Caco-2 (cell line): ENCODE measurements around the gene AMER2. TPM values are rescaled to one million over a fixed set of nuclear protein-coding genes. Genes with fewer than 3 reads are reported as not detected.

Experiments
- BruUV-seq: library from RNA; stranded (reverse); fragments of 400-500 nt; replicated peaks from 2 replicates; lab custom pipeline; 2021; lab: Mats Ljungman, UMichigan
- CTCF ChIA-PET: fragments of 300-600 bp; sonication (Branson Sonifier 250); formaldehyde crosslinking; loops from one replicate; lab custom pipeline; 2022; ENCODE audit warnings: antibody characterized with exemption; lab: Charles Lee
- POLR2A ChIA-PET: fragments of 300-600 bp; sonication (Branson Sonifier 250); formaldehyde crosslinking; loops from one replicate; lab custom pipeline; 2022; ENCODE audit warnings: antibody characterized with exemption; lab: Charles Lee
- DNase-seq, 2 experiments: peaks; one replicate each; pipeline versions ENCODE4 v3.0.0 to v3.0.0-alpha.2; 2020 to 2022
- H3K27me3 ChIP-seq: replicated peaks from 2 replicates; pipeline ENCODE4 v1.6.0; 2011; ENCODE audit warnings: low read length; ENCODE audit not compliant: control insufficient read depth, insufficient read depth
- H3K36me3 ChIP-seq: 2 replicates; pipeline ENCODE4 v1.5.1; 2011; ENCODE audit warnings: low read length; ENCODE audit not compliant: control insufficient read depth, insufficient read depth
- H3K4me1 ChIP-seq: fragments of 250-450 bp; sonication (Bioruptor Pico); 2 replicates; pipeline ENCODE4 v1.5.1; 2020; ENCODE audit warnings: mild to moderate bottlenecking
- H3K4me3 ChIP-seq: 2 replicates; pipeline ENCODE4 v1.5.1; 2011; ENCODE audit warnings: low read depth, mild to moderate bottlenecking, control low read depth, low read length
- H3K9me3 ChIP-seq: fragments of 250-450 bp; sonication (Bioruptor Pico); 2 replicates; pipeline ENCODE4 v1.5.1; 2020; ENCODE audit warnings: mild to moderate bottlenecking, moderate library complexity
- H3K27ac Mint-ChIP-seq: one replicate; pipeline ENCODE4 v1.8.0; 2022; ENCODE audit warnings: mixed read lengths; ENCODE audit not compliant: unreplicated experiment
- H3K27me3 Mint-ChIP-seq: one replicate; pipeline ENCODE4 v1.8.0; 2022; ENCODE audit warnings: mixed read lengths; ENCODE audit not compliant: insufficient read depth, unreplicated experiment
- H3K36me3 Mint-ChIP-seq: one replicate; pipeline ENCODE4 v1.8.0; 2022; ENCODE audit warnings: mild to moderate bottlenecking, mixed read lengths; ENCODE audit not compliant: insufficient read depth, unreplicated experiment
- H3K4me1 Mint-ChIP-seq: one replicate; pipeline ENCODE4 v1.8.0; 2022; ENCODE audit warnings: low read depth, mixed read lengths; ENCODE audit not compliant: unreplicated experiment
- H3K4me3 Mint-ChIP-seq: one replicate; pipeline ENCODE4 v1.8.0; 2022; ENCODE audit warnings: mild to moderate bottlenecking, moderate library complexity, mixed read lengths; ENCODE audit not compliant: unreplicated experiment
- H3K9me3 Mint-ChIP-seq: one replicate; pipeline ENCODE4 v1.8.0; 2022; ENCODE audit warnings: mixed read lengths; ENCODE audit not compliant: unreplicated experiment
- CTCF ChIP-seq, 2 experiments: fragments of 200-600 bp in 1 of 2; IDR thresholded peaks; 1 replicate in 1 of 2; 2 replicates in 1 of 2; pipeline versions ENCODE4 v1.5.1 to v1.8.0; 2011 to 2022; ENCODE audit warnings: antibody characterized with exemption in 1 of 2, control low read depth in 1 of 2, inconsistent platforms in 1 of 2, low read depth in 1 of 2, low read length in 1 of 2, mild to moderate bottlenecking in 1 of 2, moderate library complexity in 1 of 2; ENCODE audit not compliant: insufficient read depth in 1 of 2, severe bottlenecking in 1 of 2, unreplicated experiment in 1 of 2
- intact Hi-C: fragments of 100-400 bp; cut with micrococcal nuclease; formaldehyde crosslinking; loops from one replicate; pipeline ENCODE4 v1.10.0; 2022; ENCODE audit not compliant: unreplicated experiment
- total RNA-seq: library from RNA; stranded (reverse); gene quantifications from 2 replicates; pipeline ENCODE4 v1.2.3, GENCODE V29; 2022

The AMER2 gene
- total RNA-seq, 1 experiment from 2014 or later = not detected

GRCh38 chr13:25198647-25199046 is 26.6 kb upstream of the AMER2 start:
- Mint-ChIP-seq H3K9me3 (no peaks in the 10 kb centered on the region), H3K4me3 (no peak overlapping the region), H3K4me1 (no peaks in the 10 kb centered on the region), H3K27me3 (no peaks in the 10 kb centered on the region), H3K27ac (no peak overlapping the region), H3K36me3 (no peaks in the 10 kb centered on the region)
- Histone ChIP-seq H3K36me3 (no peaks in the 10 kb centered on the region), H3K4me1 (no peaks in the 10 kb centered on the region), H3K9me3 (no peaks in the 10 kb centered on the region), H3K27me3 (no peaks in the 10 kb centered on the region; the same call in 1 of the 2 replicates), H3K4me3 (no peak overlapping the region)
- no TSS peak for BruUV-seq
- intact Hi-C loops = no loop called here
- no peak for TF ChIP-seq CTCF (IDR thresholded peaks at IDR 0.05; ENCODE audit: insufficient read depth in 1 of 2, low read depth in 1 of 2, low read length in 1 of 2, severe bottlenecking in 1 of 2, unreplicated experiment in 1 of 2)
- ChIA-PET POLR2A (no interaction called here), CTCF (no interaction called here)
- DNase-seq = no peak

GRCh38 chr13:25196971-25197370 is 24.9 kb upstream of the AMER2 start:
- Mint-ChIP-seq H3K27me3 (peaks cover 3% of the 10 kb centered on the region), H3K27ac (no peak overlapping the region), H3K9me3 (no peaks in the 10 kb centered on the region), H3K4me1 (no peaks in the 10 kb centered on the region), H3K4me3 (no peak overlapping the region), H3K36me3 (no peaks in the 10 kb centered on the region)
- no TSS peak for BruUV-seq
- H3K4me3 ChIP-seq = no peak overlapping the region
- intact Hi-C loops = no loop called here
- H3K36me3 ChIP-seq = no peaks in the 10 kb centered on the region
- H3K9me3 ChIP-seq = no peaks in the 10 kb centered on the region
- no peak for DNase-seq
- no peaks in the 10 kb centered on the region for H3K4me1 ChIP-seq
- POLR2A ChIA-PET = no interaction called here
- no peaks in the 10 kb centered on the region for H3K27me3 ChIP-seq
- TF ChIP-seq CTCF (IDR thresholded peaks at IDR 0.05; ENCODE audit: insufficient read depth in 1 of 2, low read depth in 1 of 2, low read length in 1 of 2, severe bottlenecking in 1 of 2, unreplicated experiment in 1 of 2) = no peak
- CTCF ChIA-PET = no interaction called here

GRCh38 chr13:25192936-25193335 is 20.8 kb upstream of the AMER2 start:
- CTCF ChIA-PET = no interaction called here
- no peaks in the 10 kb centered on the region for H3K4me1 ChIP-seq
- Mint-ChIP-seq H3K27ac (no peak overlapping the region), H3K36me3 (no peaks in the 10 kb centered on the region), H3K4me1 (no peaks in the 10 kb centered on the region), H3K9me3 (no peaks in the 10 kb centered on the region), H3K27me3 (peaks cover 18% of the 10 kb centered on the region), H3K4me3 (no peak overlapping the region)
- no peaks in the 10 kb centered on the region for H3K9me3 ChIP-seq
- no peaks in the 10 kb centered on the region for H3K36me3 ChIP-seq
- DNase-seq = no peak
- BruUV-seq = no TSS peak
- intact Hi-C loops = no loop called here
- POLR2A ChIA-PET = no interaction called here
- TF ChIP-seq CTCF (IDR thresholded peaks at IDR 0.05; ENCODE audit: insufficient read depth in 1 of 2, low read depth in 1 of 2, low read length in 1 of 2, severe bottlenecking in 1 of 2, unreplicated experiment in 1 of 2) = no peak
- no peaks in the 10 kb centered on the region; the same call in 1 of the 2 replicates for H3K27me3 ChIP-seq
- no peak overlapping the region for H3K4me3 ChIP-seq
